HCT116 (cell line): ENCODE results near the gene TXLNG. TPM values are rescaled to one million over a fixed set of nuclear protein-coding genes. Genes with fewer than 3 reads are reported as not detected.

ENCODE experiments used
- ATAC-seq: fragments of 200-7000 bp; cut with Tn5 transposase; 2 replicates; pipeline ENCODE4 v1.9.1; 2020; ENCODE audit warnings: mild to moderate bottlenecking, moderate library complexity
- BruUV-seq: library from RNA; stranded (reverse); fragments of 400-500 nt; replicated peaks from 2 replicates; lab custom pipeline; 2021; lab: Mats Ljungman, UMichigan
- CTCF ChIA-PET: fragments of 300-600 bp; sonication (Branson Sonifier 250); formaldehyde crosslinking; loops from one replicate; lab custom pipeline; 2021; ENCODE audit warnings: antibody characterized with exemption; lab: Charles Lee
- POLR2A ChIA-PET: fragments of 300-600, 350-600 bp; sonication (Branson Sonifier 250); formaldehyde crosslinking; loops from one replicate; lab custom pipeline; 2021; ENCODE audit warnings: antibody characterized with exemption; lab: Charles Lee
- RAD21 ChIA-PET, 2 experiments: fragments of 300-600 bp; sonication (Branson Sonifier 250); formaldehyde crosslinking; loops; one replicate each; lab custom pipeline; 2023; ENCODE audit warnings: low total read pairs in 2 of 2; ENCODE audit not compliant: uncharacterized antibody in 2 of 2, unreplicated experiment in 2 of 2, low non-redundant PET in 1 of 2; lab: Charles Lee
- DNase-seq: peaks from one replicate; pipeline ENCODE4 v3.0.0-alpha.2; 2010; ENCODE audit warnings: low read depth, low spot score
- H2AFZ ChIP-seq: fragments of 200-600 bp; shearing (Covaris generic), sonication (generic); 2 replicates; pipeline ENCODE4 v1.6.1; 2017; ENCODE audit warnings: low read depth, mixed run types, mixed read lengths, antibody characterized with exemption, low read length; ENCODE audit not compliant: poor library complexity, severe bottlenecking
- H3K27ac ChIP-seq: 2 replicates; pipeline ENCODE4 v1.5.1; 2012; ENCODE audit warnings: low read depth, low read length
- H3K27me3 ChIP-seq: fragments of 200-600 bp; sonication (generic); 2 replicates; pipeline ENCODE4 v1.6.1; 2016; ENCODE audit warnings: mixed run types, low read length, mixed read lengths; ENCODE audit not compliant: insufficient read depth
- H3K36me3 ChIP-seq, 2 experiments: fragments of 200-500 bp in 1 of 2; fragments of 200-600 bp in 1 of 2; sonication (Bioruptor generic) in 1 of 2; sonication (generic) in 1 of 2; 2 replicates each; pipeline versions ENCODE4 v1.5.1 to v1.6.1; 2014 to 2016; ENCODE audit warnings: low read length in 2 of 2, inconsistent platforms in 1 of 2, mixed read lengths in 1 of 2, mixed run types in 1 of 2; ENCODE audit not compliant: insufficient read depth in 2 of 2, control insufficient read depth in 1 of 2
- H3K4me1 ChIP-seq, 2 experiments: fragments of 200-600 bp in 1 of 2; sonication (generic) in 1 of 2; 2 replicates each; pipeline versions ENCODE4 v1.5.1 to v1.6.1; 2012 to 2017; ENCODE audit warnings: low read length in 2 of 2, inconsistent platforms in 1 of 2, mild to moderate bottlenecking in 1 of 2, mixed read lengths in 1 of 2, mixed run types in 1 of 2, moderate library complexity in 1 of 2; ENCODE audit not compliant: insufficient read depth in 2 of 2, control insufficient read depth in 1 of 2
- H3K4me2 ChIP-seq: fragments of 200-600 bp; sonication (generic); 2 replicates; pipeline ENCODE4 v1.6.1; 2017; ENCODE audit warnings: mixed run types, low read length, mixed read lengths
- H3K4me3 ChIP-seq, 2 experiments: fragments of 200-600 bp in 1 of 2; sonication (generic) in 1 of 2; replicated peaks in 1 of 2; 2 replicates each; pipeline ENCODE4 v1.5.1; 2011 to 2016; ENCODE audit warnings: low read length in 2 of 2, control low read depth in 1 of 2, low read depth in 1 of 2, mild to moderate bottlenecking in 1 of 2, mixed read lengths in 1 of 2, mixed run types in 1 of 2
- H3K79me2 ChIP-seq: fragments of 200-600 bp; sonication (generic); 2 replicates; pipeline ENCODE4 v1.6.1; 2017; ENCODE audit warnings: mild to moderate bottlenecking, mixed run types, low read length, moderate library complexity, mixed read lengths; ENCODE audit not compliant: insufficient read depth
- H3K9ac ChIP-seq: fragments of 200-600 bp; sonication (generic); 2 replicates; pipeline ENCODE4 v1.6.1; 2016; ENCODE audit warnings: low read length, mixed read lengths
- H3K9me2 ChIP-seq: fragments of 200-600 bp; sonication (generic), shearing (Covaris generic); 2 replicates; pipeline ENCODE4 v1.6.1; 2017; ENCODE audit warnings: mixed run types, mild to moderate bottlenecking, moderate library complexity; ENCODE audit not compliant: insufficient read depth
- H3K9me3 ChIP-seq, 2 experiments: fragments of 200-500 bp in 1 of 2; fragments of 200-600 bp in 1 of 2; sonication (Bioruptor generic) in 1 of 2; sonication (generic) in 1 of 2; 2 replicates each; pipeline ENCODE4 v1.6.1; 2014 to 2017; ENCODE audit warnings: low read length in 2 of 2, mixed read lengths in 2 of 2, inconsistent platforms in 1 of 2, low read depth in 1 of 2, mild to moderate bottlenecking in 1 of 2, mixed run types in 1 of 2, moderate library complexity in 1 of 2; ENCODE audit not compliant: control insufficient read depth in 1 of 2, insufficient read depth in 1 of 2
- H4K20me1 ChIP-seq: fragments of 200-600 bp; sonication (generic), shearing (Covaris generic); 2 replicates; pipeline ENCODE4 v1.6.1; 2017; ENCODE audit warnings: mixed run types, mild to moderate bottlenecking, moderate library complexity; ENCODE audit not compliant: insufficient read depth
- CEBPB ChIP-seq: IDR thresholded peaks from 2 replicates; pipeline ENCODE4 v1.6.1; 2012; ENCODE audit warnings: low read depth
- ELF1 ChIP-seq: IDR thresholded peaks from 2 replicates; pipeline ENCODE4 v1.6.1; 2012; ENCODE audit warnings: low read depth, borderline replicate concordance
- EZH2phosphoT487 ChIP-seq: fragments of 200-600 bp; IDR thresholded peaks from 2 replicates; pipeline ENCODE4 v1.6.1; 2018; ENCODE audit warnings: antibody characterized with exemption, borderline replicate concordance
- FOSL1 ChIP-seq: IDR thresholded peaks from 2 replicates; pipeline ENCODE4 v1.6.1; 2012; ENCODE audit warnings: low read depth
- POLR2A ChIP-seq: IDR thresholded peaks from 2 replicates; pipeline ENCODE4 v1.7.0; 2011; ENCODE audit warnings: borderline replicate concordance; ENCODE audit not compliant: insufficient read depth, insufficient read length; ENCODE audit errors: extremely low read depth
- RAD21 ChIP-seq: IDR thresholded peaks from 2 replicates; pipeline ENCODE4 v1.6.1; 2012; ENCODE audit warnings: low read depth, mild to moderate bottlenecking
- REST ChIP-seq: IDR thresholded peaks from 2 replicates; pipeline ENCODE4 v1.6.1; 2012; ENCODE audit warnings: low read depth
- SP1 ChIP-seq: IDR thresholded peaks from 2 replicates; pipeline ENCODE4 v1.6.1; 2012; ENCODE audit warnings: low read depth
- intact Hi-C: fragments of 100-400 bp; cut with micrococcal nuclease; formaldehyde crosslinking; loops from 2 replicates; pipeline ENCODE4 v1.10.0; 2022
- total RNA-seq: library from RNA; stranded (reverse); gene quantifications from one replicate; pipeline ENCODE4 v1.2.1, GENCODE V29; 2021; ENCODE audit not compliant: unreplicated experiment

Gene TXLNG
- total RNA-seq, 1 experiment from 2014 or later = 22.9 TPM

GRCh38 chrX:16838202-16839066 is 52.2 kb downstream of the TXLNG start:
- no peak overlapping the region for H3K9ac ChIP-seq
- ATAC-seq = no peak
- H4K20me1 ChIP-seq = no peaks in the 10 kb centered on the region
- RAD21 ChIA-PET = no interaction called here
- no peaks in the 10 kb centered on the region for H3K9me2 ChIP-seq
- BruUV-seq = no TSS peak
- no peak for TF ChIP-seq ELF1
- TF ChIP-seq, all 23 proteins: peak for 0
- H3K27me3 ChIP-seq = no peaks in the 10 kb centered on the region
- no peak for DNase-seq
- CTCF ChIA-PET = interaction anchor here (1.5 kb wide), 1 partner anchor 208 kb away, joined by 4 read pairs; no protein-coding TSS in a partner anchor
- no peak overlapping the region for H3K27ac ChIP-seq
- peaks cover 6 to 21% of the 10 kb centered on the region in 2 experiments; a peak in 3 of 4 replicates for H3K36me3 ChIP-seq
- H3K4me2 ChIP-seq = peak overlapping the region; percentile 19; the same call in 1 of the 2 replicates
- no peak overlapping the region for H2AFZ ChIP-seq
- POLR2A ChIA-PET = no interaction called here
- intact Hi-C loops = no loop called here
- no peaks in the 10 kb centered on the region for H3K79me2 ChIP-seq
- no peaks in the 10 kb centered on the region for H3K9me3 ChIP-seq
- H3K4me3 ChIP-seq = no peak overlapping the region
- H3K4me1 ChIP-seq = peaks cover 0 to 24% of the 10 kb centered on the region in 2 experiments; a peak in 3 of 4 replicates

DNA sequence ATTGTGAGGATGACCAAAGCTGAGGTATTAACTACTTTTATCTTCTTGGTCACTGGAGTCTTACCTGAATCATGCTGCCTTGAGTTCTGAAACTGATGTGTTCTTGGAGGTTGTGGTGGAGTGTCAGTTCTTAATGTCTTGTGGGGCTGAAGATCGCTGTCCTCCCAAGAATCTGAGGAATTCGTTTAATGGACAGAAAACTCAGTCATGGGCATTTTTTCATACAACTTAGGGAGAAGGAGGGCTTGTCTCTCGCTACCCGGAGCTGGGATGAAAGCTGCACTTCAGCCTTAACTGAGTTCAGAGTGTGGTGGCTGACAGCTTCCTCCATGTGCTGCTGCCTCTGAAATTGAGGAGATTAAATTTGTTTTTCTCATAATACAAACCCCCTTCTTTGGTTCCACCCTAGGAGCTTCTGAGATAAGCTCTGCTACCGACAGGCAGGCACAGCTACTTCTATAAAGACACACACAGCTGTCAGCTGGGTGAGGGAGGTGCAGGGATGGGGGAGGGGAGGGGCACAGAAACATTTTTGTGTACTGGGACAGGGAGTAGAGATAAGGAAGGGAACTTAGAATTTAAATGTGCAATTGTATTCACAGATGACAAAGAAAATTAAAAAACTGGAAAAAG is 53.1 kb downstream of the TXLNG start:
- Histone ChIP-seq H2AFZ (no peak overlapping the region), H3K27me3 (no peaks in the 10 kb centered on the region), H3K4me1 (peaks cover 0 to 24% of the 10 kb centered on the region in 2 experiments; a peak in 3 of 4 replicates), H3K36me3 (peaks cover 9 to 21% of the 10 kb centered on the region in 2 experiments; a peak in 3 of 4 replicates), H3K9me3 (no peaks in the 10 kb centered on the region), H4K20me1 (no peaks in the 10 kb centered on the region), H3K4me2 (no peak overlapping the region), H3K4me3 (no peak overlapping the region), H3K27ac (no peak overlapping the region), H3K9ac (no peak overlapping the region), H3K9me2 (no peaks in the 10 kb centered on the region), H3K79me2 (no peaks in the 10 kb centered on the region)
- TF ChIP-seq FOSL1 (no peak), RAD21 (no peak), POLR2A (no peak), EZH2phosphoT487 (no peak), CEBPB (no peak), SP1 (no peak), REST (no peak)
- ChIA-PET CTCF (interaction anchor here (1.5 kb wide), 1 partner anchor 13 kb away, joined by 3 read pairs; no protein-coding TSS in a partner anchor), RAD21 (no interaction called here), POLR2A (no interaction called here)
- intact Hi-C loops = no loop called here
- ATAC-seq = no peak
- no peak for DNase-seq
- BruUV-seq = no TSS peak
